GM12874 (cell line): ENCODE data around the gene SLC51A.

Experiments
- CTCF ChIP-seq: IDR thresholded peaks from 2 replicates; pipeline ENCODE4 v1.5.1; 2011; ENCODE audit warnings: low read depth, mild to moderate bottlenecking, control low read depth, low read length, moderate library complexity; ENCODE audit not compliant: insufficient read depth

Gene SLC51A

GRCh38 chr3:196251918-196252317, 35.6 kb downstream of the SLC51A start:
- TF ChIP-seq CTCF: no peak

GRCh38 chr3:196254376-196255283, 38.3 kb downstream of the SLC51A start:
- TF ChIP-seq CTCF: no peak

- TF ChIP-seq CTCF: no peak
These were observed 39.4 kb downstream of the SLC51A start for GRCh38 chr3:196255776-196256175.

GRCh38 chr3:196260784-196261183, 44.5 kb downstream of the SLC51A start:
- no peak for TF ChIP-seq CTCF

- no peak for TF ChIP-seq CTCF
These were observed 47.5 kb downstream of the SLC51A start for GRCh38 chr3:196263819-196264218.

GRCh38 chr3:196268284-196269163, 52.2 kb downstream of the SLC51A start:
- no peak for TF ChIP-seq CTCF

GRCh38 chr3:196270499-196270898, 54.2 kb downstream of the SLC51A start:
- no peak for TF ChIP-seq CTCF
